Liver (tissue), 9 donors: ENCODE data around the gene MMP27. TPM values are rescaled to one million over a fixed set of nuclear protein-coding genes. Genes with fewer than 3 reads are reported as not detected.

ENCODE experiments used
- DNase-seq: peaks from one replicate; pipeline ENCODE4 v3.0.0-alpha.2; 2017; ENCODE audit warnings: low spot score
- H3K27ac ChIP-seq, 2 donors: one replicate each; pipeline ENCODE4 v1.7.0; 2013; ENCODE audit warnings: inconsistent platforms in 2 of 2, low read length in 2 of 2, control low read depth in 1 of 2, low read depth in 1 of 2, mild to moderate bottlenecking in 1 of 2
- H3K27me3 ChIP-seq, 4 donors: one replicate each; pipeline versions ENCODE4 v1.6.1 to v1.7.0; 2013; ENCODE audit warnings: low read length in 3 of 4, inconsistent platforms in 1 of 4, mild to moderate bottlenecking in 1 of 4, moderate library complexity in 1 of 4; ENCODE audit not compliant: control insufficient read depth in 4 of 4, insufficient read depth in 4 of 4
- H3K36me3 ChIP-seq, 4 donors: one replicate each; pipeline versions ENCODE4 v1.6.1 to v1.7.0; 2013; ENCODE audit warnings: low read length in 3 of 4, mild to moderate bottlenecking in 3 of 4, low read depth in 1 of 4, moderate library complexity in 1 of 4; ENCODE audit not compliant: control insufficient read depth in 4 of 4, insufficient read depth in 3 of 4
- H3K4me1 ChIP-seq, 4 donors: one replicate each; pipeline versions ENCODE4 v1.6.1 to v1.7.0; 2013; ENCODE audit warnings: low read length in 3 of 4, mild to moderate bottlenecking in 3 of 4, moderate library complexity in 1 of 4; ENCODE audit not compliant: control insufficient read depth in 4 of 4, insufficient read depth in 4 of 4
- H3K4me3 ChIP-seq, 3 donors: one replicate each; pipeline versions ENCODE4 v1.6.1 to v1.7.0; 2013; ENCODE audit warnings: low read length in 3 of 3, control low read depth in 1 of 3, low read depth in 1 of 3, mild to moderate bottlenecking in 1 of 3
- H3K9ac ChIP-seq, 2 donors: one replicate each; pipeline ENCODE4 v1.7.0; 2013; ENCODE audit warnings: low read length in 2 of 2, mild to moderate bottlenecking in 2 of 2, moderate library complexity in 2 of 2, control low read depth in 1 of 2, low read depth in 1 of 2
- H3K9me3 ChIP-seq, 4 donors: one replicate each; pipeline versions ENCODE4 v1.6.1 to v1.7.0; 2013; ENCODE audit warnings: low read length in 3 of 4; ENCODE audit not compliant: control insufficient read depth in 4 of 4
- CTCF ChIP-seq: fragments of 150-350 bp; IDR thresholded peaks from 2 replicates; pipeline ENCODE4 v1.5.1; 2017; ENCODE audit warnings: improper control_type of control experiment, low read depth, low read length; ENCODE audit not compliant: missing input control
- EGR1 ChIP-seq, 2 donors: IDR thresholded peaks; 2 replicates each; pipeline ENCODE4 v1.6.1; 2016 to 2018; ENCODE audit warnings: antibody characterized with exemption in 2 of 2, low read depth in 2 of 2
- FOXA1 ChIP-seq: IDR thresholded peaks from 2 replicates; pipeline ENCODE4 v1.6.1; 2016; ENCODE audit warnings: antibody characterized with exemption
- FOXA2 ChIP-seq: IDR thresholded peaks from 2 replicates; pipeline ENCODE4 v1.6.1; 2016; ENCODE audit warnings: antibody characterized with exemption
- GABPA ChIP-seq, 2 donors: IDR thresholded peaks in 1 of 2; conservative IDR thresholded peaks in 1 of 2; 2 replicates each; pipeline ENCODE4 v1.6.1; 2016; ENCODE audit warnings: antibody characterized with exemption in 2 of 2, mild to moderate bottlenecking in 1 of 2, moderate library complexity in 1 of 2
- HNF4A ChIP-seq, 2 donors: conservative IDR thresholded peaks; 2 replicates each; pipeline ENCODE4 v1.6.1; 2016; ENCODE audit warnings: antibody characterized with exemption in 2 of 2, mild to moderate bottlenecking in 2 of 2
- HNF4G ChIP-seq: IDR thresholded peaks from 2 replicates; pipeline ENCODE4 v1.6.1; 2016; ENCODE audit warnings: antibody characterized with exemption
- JUND ChIP-seq, 2 donors: IDR thresholded peaks; 2 replicates each; pipeline ENCODE4 v1.6.1; 2016; ENCODE audit warnings: antibody characterized with exemption in 2 of 2
- MAX ChIP-seq: IDR thresholded peaks from 2 replicates; pipeline ENCODE4 v1.6.1; 2016; ENCODE audit warnings: antibody characterized with exemption
- NR2F2 ChIP-seq: IDR thresholded peaks from 2 replicates; pipeline ENCODE4 v1.6.1; 2016; ENCODE audit warnings: antibody characterized with exemption
- RAD21 ChIP-seq, 2 donors: IDR thresholded peaks; 2 replicates each; pipeline ENCODE4 v1.6.1; 2016; ENCODE audit warnings: antibody characterized with exemption in 2 of 2, mild to moderate bottlenecking in 2 of 2
- REST ChIP-seq: IDR thresholded peaks from 2 replicates; pipeline ENCODE4 v1.6.1; 2016; ENCODE audit warnings: antibody characterized with exemption, mild to moderate bottlenecking
- RXRA ChIP-seq, 2 donors: IDR thresholded peaks; 2 replicates each; pipeline ENCODE4 v1.6.1; 2017 to 2018; ENCODE audit warnings: antibody characterized with exemption in 2 of 2, mild to moderate bottlenecking in 1 of 2
- SP1 ChIP-seq: IDR thresholded peaks from 2 replicates; pipeline ENCODE4 v1.6.1; 2018; ENCODE audit warnings: antibody characterized with exemption, mild to moderate bottlenecking
- TAF1 ChIP-seq: conservative IDR thresholded peaks from 2 replicates; pipeline ENCODE4 v1.6.1; 2016; ENCODE audit warnings: antibody characterized with exemption, mild to moderate bottlenecking
- YY1 ChIP-seq: IDR thresholded peaks from 2 replicates; pipeline ENCODE4 v1.6.1; 2016; ENCODE audit warnings: antibody characterized with exemption, mild to moderate bottlenecking
- WGBS: extraction: QIAGEN DNeasy Blood & Tissue Kit; methylation state at CpG from one replicate; pipeline ENCODE4 v1.1.7; 2013; 5-methylcytosine and 5-hydroxymethylcytosine counted together
- polyA plus RNA-seq, 2 donors: library from polyadenylated mRNA; stranded (reverse) in 1 of 2; unstranded in 1 of 2; fragments of 200-250 nt in 1 of 2; fragments of >200 nt in 1 of 2; fragmentation: Nextera tagmentation in 1 of 2; extraction: Ambion mirVana in 1 of 2; gene quantifications; one replicate each; pipeline versions ENCODE4 v1.2.1 to v1.2.3, GENCODE V29; 2013 to 2015
- total RNA-seq, 2 donors: library from RNA; depleted of rRNA; stranded (reverse); fragments of >200 nt; gene quantifications; one replicate each; pipeline ENCODE4 v1.2.3, GENCODE V29; 2014
- TF ChIP-seq, protein P1 (sequence below): IDR thresholded peaks from 2 replicates; pipeline ENCODE4 v1.6.1; 2016; ENCODE audit warnings: antibody characterized with exemption
- TF ChIP-seq, protein P2 (sequence below): IDR thresholded peaks from 2 replicates; pipeline ENCODE4 v1.6.1; 2016; ENCODE audit warnings: antibody characterized with exemption
- donor health status: healthy.
- donor health status: healthy.
- donor health status: healthy.
- donor health status: healthy.
- donor health status: healthy.

MMP27 gene
- total and polyA plus RNA-seq, 4 donors, result not detected

DNA sequence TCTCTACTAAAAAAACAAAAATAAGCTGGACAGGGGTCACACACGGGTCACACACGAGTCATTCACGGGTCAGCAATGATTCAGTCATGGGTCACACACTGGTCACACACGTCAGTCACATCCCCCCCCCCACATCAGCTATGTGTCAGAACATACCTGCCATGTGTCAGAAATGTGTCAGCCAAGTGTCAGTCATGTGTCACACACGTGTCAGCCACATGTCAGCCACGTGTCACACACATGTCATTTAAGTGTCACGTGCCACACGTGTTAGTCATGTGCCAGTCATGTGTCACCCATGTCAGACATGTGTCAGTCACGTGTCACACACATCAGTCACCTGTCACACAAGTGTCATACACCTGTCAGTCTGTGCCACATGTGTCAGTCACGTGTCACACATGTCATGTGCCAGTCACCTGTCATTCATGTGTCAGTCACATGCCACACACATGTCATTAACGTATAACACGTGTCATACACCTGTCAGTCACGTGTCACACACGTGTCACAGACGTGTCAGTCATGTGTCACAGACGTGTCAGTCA lies 51.8 kb downstream of the MMP27 start:
- WGBS, result 84% methylated on average over 16 of the region's 16 CpGs
- no peaks in the 10 kb centered on the region for H3K4me1 ChIP-seq
- no peaks in the 10 kb centered on the region for H3K9me3 ChIP-seq
- no peak overlapping the region for H3K9ac ChIP-seq
- H3K27me3 ChIP-seq, result no peaks in the 10 kb centered on the region
- TF ChIP-seq JUND (IDR thresholded peaks at IDR 0.05) (no peak), FOXA1 (no peak), RXRA (IDR thresholded peaks at IDR 0.05) (no peak), REST (no peak), YY1 (no peak), CTCF (no peak), HNF4A (conservative IDR thresholded peaks at IDR 0.05) (no peak), GABPA (IDR thresholded peaks at IDR 0.05 in 1 of 2, conservative IDR thresholded peaks at IDR 0.05 in 1 of 2) (no peak), TAF1 (no peak), NR2F2 (no peak), SP1 (no peak), FOXA2 (no peak)
- TF ChIP-seq, protein P1, sequence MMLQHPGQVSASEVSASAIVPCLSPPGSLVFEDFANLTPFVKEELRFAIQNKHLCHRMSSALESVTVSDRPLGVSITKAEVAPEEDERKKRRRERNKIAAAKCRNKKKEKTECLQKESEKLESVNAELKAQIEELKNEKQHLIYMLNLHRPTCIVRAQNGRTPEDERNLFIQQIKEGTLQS, result no peak
- H3K4me3 ChIP-seq, result no peak overlapping the region
- H3K27ac ChIP-seq, result no peak overlapping the region
- H3K36me3 ChIP-seq, result no peaks in the 10 kb centered on the region
- no peak for DNase-seq

DNA sequence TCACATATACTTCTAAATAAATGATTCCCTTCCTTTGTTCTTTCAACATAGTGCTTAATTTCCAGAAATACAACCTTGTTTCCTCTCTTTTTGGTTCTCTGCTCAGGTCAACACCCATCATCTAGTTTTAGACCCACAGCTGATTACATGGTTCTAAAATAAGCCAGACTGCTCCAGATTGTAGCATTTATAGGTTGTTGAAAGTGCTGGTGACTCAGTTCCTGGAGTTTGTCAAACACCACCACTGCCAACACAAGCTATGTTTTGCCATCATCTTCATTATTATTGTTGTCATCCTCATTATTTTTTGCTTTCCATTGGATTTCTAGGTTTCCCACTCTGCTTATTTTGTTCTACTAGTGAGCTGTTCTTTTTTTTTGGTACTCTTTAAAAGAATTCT lies 58.1 kb downstream of the MMP27 start:
- Histone ChIP-seq H3K4me3 (no peak overlapping the region), H3K27me3 (no peaks in the 10 kb centered on the region), H3K9me3 (no peaks in the 10 kb centered on the region), H3K9ac (no peak overlapping the region), H3K36me3 (no peaks in the 10 kb centered on the region), H3K4me1 (no peaks in the 10 kb centered on the region), H3K27ac (no peak overlapping the region)
- no peak for DNase-seq
- TF ChIP-seq, protein P2, sequence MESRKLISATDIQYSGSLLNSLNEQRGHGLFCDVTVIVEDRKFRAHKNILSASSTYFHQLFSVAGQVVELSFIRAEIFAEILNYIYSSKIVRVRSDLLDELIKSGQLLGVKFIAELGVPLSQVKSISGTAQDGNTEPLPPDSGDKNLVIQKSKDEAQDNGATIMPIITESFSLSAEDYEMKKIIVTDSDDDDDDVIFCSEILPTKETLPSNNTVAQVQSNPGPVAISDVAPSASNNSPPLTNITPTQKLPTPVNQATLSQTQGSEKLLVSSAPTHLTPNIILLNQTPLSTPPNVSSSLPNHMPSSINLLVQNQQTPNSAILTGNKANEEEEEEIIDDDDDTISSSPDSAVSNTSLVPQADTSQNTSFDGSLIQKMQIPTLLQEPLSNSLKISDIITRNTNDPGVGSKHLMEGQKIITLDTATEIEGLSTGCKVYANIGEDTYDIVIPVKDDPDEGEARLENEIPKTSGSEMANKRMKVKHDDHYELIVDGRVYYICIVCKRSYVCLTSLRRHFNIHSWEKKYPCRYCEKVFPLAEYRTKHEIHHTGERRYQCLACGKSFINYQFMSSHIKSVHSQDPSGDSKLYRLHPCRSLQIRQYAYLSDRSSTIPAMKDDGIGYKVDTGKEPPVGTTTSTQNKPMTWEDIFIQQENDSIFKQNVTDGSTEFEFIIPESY, result no peak
- TF ChIP-seq JUND (IDR thresholded peaks at IDR 0.05), result no peak
- TF ChIP-seq FOXA1, result no peak
- TF ChIP-seq, protein P1, result no peak
- TF ChIP-seq TAF1, result no peak
- TF ChIP-seq HNF4G, result no peak
- no peak for TF ChIP-seq YY1
- no peak for TF ChIP-seq SP1
- TF ChIP-seq GABPA (IDR thresholded peaks at IDR 0.05 in 1 of 2, conservative IDR thresholded peaks at IDR 0.05 in 1 of 2), result no peak
- TF ChIP-seq CTCF, result no peak
- TF ChIP-seq FOXA2, result no peak
- no peak for TF ChIP-seq EGR1 (IDR thresholded peaks at IDR 0.05; ENCODE audit: low read depth in 2 of 2)
- no peak for TF ChIP-seq RAD21 (IDR thresholded peaks at IDR 0.05)
- no peak for TF ChIP-seq MAX
